K562 (cell line): ENCODE measurements around the gene AGA. TPM values are rescaled to one million over a fixed set of nuclear protein-coding genes. Genes with fewer than 3 reads are reported as not detected.
A peak's percentile ranks its signal among the peaks of the same experiment; 100 is the strongest.

Source experiments
- ELK3 ChIP-seq: fragments of 450-650 bp; formaldehyde crosslinking; IDR thresholded peaks from 2 replicates; pipeline ENCODE4 v1.4.0; 2020; ENCODE audit warnings: mild to moderate bottlenecking
- ESRRB ChIP-seq: fragments of 250-450 bp; sonication (Bioruptor Pico); IDR thresholded peaks from 2 replicates; pipeline ENCODE4 v1.5.0; 2020; ENCODE audit warnings: mild to moderate bottlenecking, moderate library complexity, borderline replicate concordance
- FOXJ2 ChIP-seq: fragments of 200-800 bp; sonication (Bioruptor generic); IDR thresholded peaks from 2 replicates; pipeline ENCODE4 v1.6.1; 2016; ENCODE audit warnings: missing genetic modification characterization, missing compliant biosample characterization
- GTF2A2 ChIP-seq: IDR thresholded peaks from 2 replicates; pipeline ENCODE4 v1.6.1; 2016; ENCODE audit warnings: mild to moderate bottlenecking, missing genetic modification characterization, missing compliant biosample characterization
- HDAC3 ChIP-seq: fragments of 450-650 bp; IDR thresholded peaks from 2 replicates; pipeline ENCODE4 v1.6.1; 2018; ENCODE audit warnings: borderline replicate concordance, mild to moderate bottlenecking, moderate library complexity; ENCODE audit not compliant: partially characterized antibody
- ILF3 ChIP-seq: fragments of 450-650 bp; IDR thresholded peaks from 2 replicates; pipeline ENCODE4 v1.6.1; 2018; ENCODE audit warnings: antibody characterized with exemption, mild to moderate bottlenecking, moderate library complexity, borderline replicate concordance
- MAFF ChIP-seq: IDR thresholded peaks from 2 replicates; pipeline ENCODE4 v1.6.1; 2012; ENCODE audit warnings: low read length, improper control_type of control experiment
- MCM5 ChIP-seq: fragments of 450-650 bp; IDR thresholded peaks from 2 replicates; pipeline ENCODE4 v1.6.1; 2016; ENCODE audit warnings: low read depth
- MYNN ChIP-seq, 2 experiments: sonication (generic); formaldehyde crosslinking in 1 of 2; IDR thresholded peaks; 2 replicates each; pipeline versions ENCODE4 v1.5.0 to v1.6.1; 2016 to 2020; ENCODE audit warnings: antibody characterized with exemption in 1 of 2, missing genetic modification reagents in 1 of 2
- NCOA4 ChIP-seq: fragments of 450-650 bp; IDR thresholded peaks from 2 replicates; pipeline ENCODE4 v1.6.1; 2018; ENCODE audit warnings: mild to moderate bottlenecking; ENCODE audit not compliant: partially characterized antibody
- NRF1 ChIP-seq, 2 experiments: fragments of 450-650 bp; IDR thresholded peaks in 1 of 2; conservative IDR thresholded peaks in 1 of 2; 2 replicates each; pipeline ENCODE4 v1.6.1; 2014; ENCODE audit warnings: mild to moderate bottlenecking in 2 of 2
- PHB2 ChIP-seq: fragments of 450-650 bp; IDR thresholded peaks from 2 replicates; pipeline ENCODE4 v1.6.1; 2017; ENCODE audit warnings: low read depth
- POLR2AphosphoS5 ChIP-seq: IDR thresholded peaks from 2 replicates; pipeline ENCODE4 v1.6.1; 2011; ENCODE audit warnings: mild to moderate bottlenecking, low read depth, low read length, moderate library complexity; ENCODE audit not compliant: control insufficient read depth, insufficient read depth
- RB1 ChIP-seq: fragments of 450-650 bp; IDR thresholded peaks from 2 replicates; pipeline ENCODE4 v1.6.1; 2017; ENCODE audit warnings: low read depth, mild to moderate bottlenecking
- SAP30 ChIP-seq: fragments of 200-600 bp; sonication (generic); IDR thresholded peaks from 2 replicates; pipeline ENCODE4 v1.6.1; 2012; ENCODE audit warnings: borderline replicate concordance, low read depth, mild to moderate bottlenecking, moderate library complexity, low read length, control low read depth, inconsistent platforms; ENCODE audit not compliant: insufficient read depth, poor library complexity, severe bottlenecking
- SP1 ChIP-seq: sonication (generic); formaldehyde crosslinking; IDR thresholded peaks from 2 replicates; pipeline ENCODE4 v1.8.1; 2022; ENCODE audit warnings: mild to moderate bottlenecking, missing genetic modification reagents
- STAT5A ChIP-seq: IDR thresholded peaks from 2 replicates; pipeline ENCODE4 v1.6.1; 2012; ENCODE audit warnings: low read length, inconsistent platforms, borderline replicate concordance
- TCF15 ChIP-seq: fragments of 250-450 bp; sonication (Bioruptor Pico); IDR thresholded peaks from 2 replicates; pipeline ENCODE4 v1.8.0; 2022; ENCODE audit warnings: moderate library complexity, mild to moderate bottlenecking, inconsistent platforms
- TRIM24 ChIP-seq, 2 experiments: fragments of 450-650 bp; IDR thresholded peaks; 2 replicates each; pipeline ENCODE4 v1.6.1; 2016
- ZBTB7A ChIP-seq: IDR thresholded peaks from 2 replicates; pipeline ENCODE4 v1.6.1; 2011; ENCODE audit warnings: low read depth, mild to moderate bottlenecking, low read length, moderate library complexity, borderline replicate concordance; ENCODE audit not compliant: control insufficient read depth
- ZNF121 ChIP-seq: sonication (generic); formaldehyde crosslinking; conservative IDR thresholded peaks from 2 replicates; pipeline ENCODE4 v1.8.0; 2022; ENCODE audit warnings: missing genetic modification reagents
- ZNF41 ChIP-seq: fragments of 250-450 bp; sonication (Bioruptor Pico); conservative IDR thresholded peaks from 2 replicates; pipeline ENCODE4 v1.4.0; 2020; ENCODE audit warnings: mild to moderate bottlenecking
- ZNF592 ChIP-seq: fragments of 450-650 bp; IDR thresholded peaks from 2 replicates; pipeline ENCODE4 v1.6.1; 2017; ENCODE audit warnings: antibody characterized with exemption, mild to moderate bottlenecking
- polyA plus RNA-seq, 8 experiments: library from polyadenylated mRNA; depleted of rRNA in 4 of 8; stranded (reverse) in 5 of 8; unstranded in 3 of 8; fragments of >200 nt; fragmentation: Nextera tagmentation in 2 of 8; fragmentation: Illumina TruSeq in 1 of 8; extraction: Ambion mirVana in 2 of 8; extraction: Trizol in 1 of 8; gene quantifications; 2 replicates each; pipeline versions ENCODE4 v1.2.1 to v1.2.3, GENCODE V29; 2011 to 2014; ENCODE audit warnings: inconsistent platforms in 1 of 8, missing spikeins in 1 of 8
- total RNA-seq, 7 experiments: library from RNA; depleted of rRNA in 6 of 7; stranded (reverse); fragments of >200 nt in 6 of 7; fragmentation: Illumina TruSeq in 2 of 7; extraction: Trizol in 2 of 7; gene quantifications; 2 replicates each; pipeline versions ENCODE4 v1.2.1 to v1.2.3, GENCODE V29; 2011 to 2021; ENCODE audit warnings: low replicate concordance in 1 of 7

AGA gene
- total and polyA plus RNA-seq, 9 of the 15 experiments (the other 6 are each of a cell fraction or from before 2014, with no cell fraction given) = 8.5 to 25.0 (median 12.6) TPM

GRCh38 chr4:177441061-177441802 is 1.0 kb downstream of the AGA start (continued):
- TF ChIP-seq TCF15 (no peak), STAT5A (no peak), ZNF592 (0 out of 2 replicates have a peak, but pooled peaks have one; percentile 25), TRIM24 (IDR thresholded peaks at IDR 0.05) (0 out of 4 replicates have a peak, but pooled peaks of 1 of the 2 experiments have one; percentile 7), ELK3 (CRISPR knock-in tag) (no peak), ESRRB (CRISPR knock-in tag) (no peak), RB1 (no peak), ZNF41 (CRISPR knock-in tag) (no peak), MCM5 (no peak), POLR2AphosphoS5 (no peak), MAFF (no peak), GTF2A2 (tag) (no peak), HDAC3 (no peak), SP1 (no peak), ZBTB7A (0 out of 2 replicates have a peak, but pooled peaks have one; percentile 21), MYNN (IDR thresholded peaks at IDR 0.05) (no peak), MYNN (CRISPR knock-in tag; IDR thresholded peaks at IDR 0.05) (no peak), PHB2 (no peak), NRF1 (conservative IDR thresholded peaks at IDR 0.05 in 1 of 2, IDR thresholded peaks at IDR 0.05 in 1 of 2) (0 out of 4 replicates have a peak, but pooled peaks of 1 of the 2 experiments have one; percentile 12), NCOA4 (no peak), ILF3 (no peak), ZNF121 (CRISPR knock-in tag) (no peak), SAP30 (no peak), FOXJ2 (tag) (no peak; the same call in 1 of the 2 replicates)
